ENCODE data around the gene FOXO3B.
"Not testable (repeated sequence)": the region's sequence is repeated elsewhere in the genome, so short reads cannot be mapped to it uniquely, and the experiment has no call there.

The FOXO3B gene

GRCh38 chr17:18644291-18644690, 37.8 kb downstream of the FOXO3B start, which contains the start of gene TBC1D28:
TSS of gene TBC1D28 (minus strand) at chr17:18644391. CDS start at chr17:18641352, 3,039 bp downstream.
- not testable (repeated sequence) for DNase-seq

- not testable (repeated sequence) for DNase-seq
Measured at GRCh38 chr17:18643124-18643523, 39.0 kb downstream of the FOXO3B start.

- DNase-seq: not testable (repeated sequence)
Measured at GRCh38 chr17:18638357-18638756, 43.8 kb downstream of the FOXO3B start.

GRCh38 chr17:18636237-18636636, 45.9 kb downstream of the FOXO3B start:
- not testable (repeated sequence) for DNase-seq

GRCh38 chr17:18635773-18636172, 46.3 kb downstream of the FOXO3B start:
- DNase-seq: not testable (repeated sequence)

- not testable (repeated sequence) for DNase-seq
Measured at GRCh38 chr17:18634550-18635263, 47.4 kb downstream of the FOXO3B start.

Measured in NCI-H774 (cell line).